HG02981 (cell line): ENCODE data around the gene SLC12A7.
"Not testable (repeated sequence)": the region's sequence is repeated elsewhere in the genome, so short reads cannot be mapped to it uniquely, and the experiment has no call there.

Source experiments
- ATAC-seq: cut with Tn5 transposase; IDR thresholded peaks from one replicate; pipeline ENCODE4 v1.9.1; 2021; ENCODE audit warnings: mild to moderate bottlenecking, moderate library complexity; ENCODE audit not compliant: unreplicated experiment

SLC12A7 gene

GRCh38 chr5:1127959-1128785 is 16.3 kb upstream of the SLC12A7 start:
- no peak for ATAC-seq

GRCh38 chr5:1125695-1126094 is 13.8 kb upstream of the SLC12A7 start:
- ATAC-seq: not testable (repeated sequence)

GRCh38 chr5:1125030-1125357 is 13.1 kb upstream of the SLC12A7 start:
- ATAC-seq: no peak

DNA sequence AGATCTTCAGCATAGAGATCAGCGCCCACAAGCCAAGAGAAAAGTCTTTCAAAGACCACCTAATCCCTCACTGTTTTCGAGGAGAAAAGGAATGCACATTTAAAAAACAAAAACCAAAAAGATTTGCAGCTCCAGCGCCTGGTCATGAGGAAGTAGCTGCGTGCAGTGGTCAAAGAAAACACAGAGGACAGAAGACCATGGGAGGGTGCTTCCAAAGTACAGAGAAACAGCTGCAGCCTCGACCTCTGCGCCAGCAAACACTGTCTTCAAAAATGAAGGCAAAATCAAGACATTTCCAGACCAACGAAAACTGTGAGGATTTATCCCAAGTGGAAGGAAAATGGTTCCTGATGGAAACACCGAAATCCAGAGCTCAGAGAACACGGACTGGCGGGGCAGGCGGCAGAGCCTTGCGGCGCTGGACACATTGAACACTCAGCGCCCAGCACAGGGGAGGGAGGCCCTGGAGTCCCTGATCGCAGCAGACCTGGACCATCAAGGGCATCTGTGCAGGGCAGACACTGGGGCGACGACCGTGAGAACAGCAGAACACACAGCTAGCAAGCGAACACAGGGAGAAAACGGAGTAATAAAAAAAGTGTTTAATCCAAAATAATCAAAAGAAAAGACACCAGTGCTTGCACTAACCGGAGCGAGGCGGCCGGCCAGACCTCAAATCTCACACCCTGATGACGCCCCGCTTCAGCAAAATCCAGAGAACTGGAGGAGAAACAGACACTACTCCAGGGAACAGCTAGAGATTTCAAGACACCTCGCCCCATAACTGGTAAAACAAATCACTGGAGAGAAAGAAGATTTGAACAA is 12.6 kb upstream of the SLC12A7 start:
- no peak for ATAC-seq

- no peak for ATAC-seq
Measured at GRCh38 chr5:1123418-1124147, 11.7 kb upstream of the SLC12A7 start.

DNA sequence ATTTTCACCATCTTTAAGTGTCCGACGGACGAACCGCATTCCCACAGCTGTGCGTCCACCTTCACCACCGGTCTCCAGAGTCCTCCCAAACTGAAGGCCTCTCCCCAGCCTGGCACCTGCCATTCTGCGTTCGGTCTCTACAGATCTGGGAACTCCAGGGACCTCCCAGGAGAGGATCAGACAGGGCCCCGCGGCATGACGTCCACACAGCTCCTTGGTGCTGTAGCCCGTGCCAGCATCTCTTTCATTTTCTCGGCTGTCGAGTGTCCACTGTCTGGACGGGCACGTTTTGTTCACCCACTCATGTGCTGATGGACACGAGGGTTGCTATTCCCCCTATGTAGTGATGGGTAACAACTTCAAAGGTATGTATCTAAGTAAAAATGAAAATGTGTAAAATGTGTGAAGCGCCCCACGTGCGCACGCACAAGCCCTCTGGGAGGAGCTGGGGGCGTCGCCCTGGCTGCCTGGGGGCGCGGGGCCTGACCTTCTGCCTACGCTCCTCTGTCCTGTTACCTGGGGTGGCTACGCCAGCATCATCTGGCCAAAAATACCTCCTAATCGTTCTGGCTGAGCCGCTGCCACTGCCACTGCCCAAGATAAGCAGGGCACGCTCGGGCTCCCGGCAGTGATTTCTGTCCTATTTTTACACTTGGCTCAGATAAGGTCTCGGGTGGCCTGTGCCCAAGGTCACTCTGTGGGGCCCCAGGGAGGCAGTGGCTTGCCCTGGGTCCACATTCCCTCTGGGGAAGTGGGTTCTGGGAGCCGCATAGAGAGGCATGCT is 10.8 kb upstream of the SLC12A7 start:
- no peak for ATAC-seq

GRCh38 chr5:1121891-1122290 is 10.0 kb upstream of the SLC12A7 start:
- ATAC-seq: no peak

DNA sequence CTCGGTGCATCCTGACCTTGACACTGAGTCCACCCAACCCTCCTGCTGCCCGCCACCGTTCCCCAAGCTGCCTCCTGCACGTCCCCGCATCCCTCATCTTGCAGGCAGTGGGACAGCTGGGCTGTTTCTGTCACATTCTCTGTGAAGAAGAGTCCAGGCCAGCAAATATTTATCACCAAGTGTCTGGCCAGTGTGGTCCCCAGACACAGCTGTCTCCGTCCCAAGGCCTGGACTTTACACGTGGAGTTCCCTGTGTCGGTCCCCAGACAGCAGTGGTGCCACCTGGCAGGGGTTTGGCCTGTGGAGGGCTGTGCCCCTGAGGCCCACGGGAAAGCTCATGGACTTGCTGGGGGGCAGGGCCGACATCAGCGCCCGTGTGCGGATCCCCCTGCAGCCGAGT is 9.2 kb upstream of the SLC12A7 start:
- ATAC-seq: no peak

DNA sequence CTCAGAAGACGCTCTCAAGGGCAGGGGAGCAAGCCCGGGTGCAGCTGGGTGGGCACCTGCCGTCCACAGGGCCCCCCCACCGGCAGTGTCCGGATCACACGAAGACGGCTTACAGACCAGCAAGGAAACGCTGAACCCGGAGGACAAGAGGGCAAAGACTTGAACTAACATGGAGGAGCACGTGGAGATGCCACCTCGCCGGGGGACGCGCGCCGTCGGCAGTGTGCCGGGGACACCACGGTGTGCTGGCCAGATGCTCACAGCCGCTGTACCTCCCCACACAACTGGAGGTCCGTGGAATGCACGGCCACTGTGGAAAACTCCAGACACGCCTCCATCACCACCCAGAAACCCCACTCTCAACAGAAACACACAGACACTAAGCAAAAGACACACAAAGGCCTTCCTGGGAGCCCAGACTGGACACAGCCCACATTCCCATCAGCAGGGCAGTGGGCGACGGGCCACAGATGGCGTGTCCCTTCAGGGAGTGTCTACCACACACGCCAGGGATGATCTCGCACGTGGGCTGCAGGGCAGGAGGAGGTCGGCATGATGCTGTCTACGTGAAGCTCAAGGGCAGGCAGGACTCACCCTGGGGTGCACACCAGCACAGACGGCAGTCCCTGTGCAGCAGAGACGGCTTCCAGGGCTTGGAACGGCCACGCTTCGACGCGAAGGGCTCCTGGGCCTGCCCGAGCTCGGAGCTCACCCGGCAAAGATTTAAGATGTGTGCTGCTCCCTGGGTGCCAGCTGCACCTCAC is 8.6 kb upstream of the SLC12A7 start:
- ATAC-seq: no peak

- no peak for ATAC-seq
Measured at GRCh38 chr5:1119312-1119831, 7.5 kb upstream of the SLC12A7 start.

- ATAC-seq: no peak
Measured at GRCh38 chr5:1118738-1119137, 6.9 kb upstream of the SLC12A7 start.

- ATAC-seq: no peak
Measured at GRCh38 chr5:1118231-1118698, 6.4 kb upstream of the SLC12A7 start.

DNA sequence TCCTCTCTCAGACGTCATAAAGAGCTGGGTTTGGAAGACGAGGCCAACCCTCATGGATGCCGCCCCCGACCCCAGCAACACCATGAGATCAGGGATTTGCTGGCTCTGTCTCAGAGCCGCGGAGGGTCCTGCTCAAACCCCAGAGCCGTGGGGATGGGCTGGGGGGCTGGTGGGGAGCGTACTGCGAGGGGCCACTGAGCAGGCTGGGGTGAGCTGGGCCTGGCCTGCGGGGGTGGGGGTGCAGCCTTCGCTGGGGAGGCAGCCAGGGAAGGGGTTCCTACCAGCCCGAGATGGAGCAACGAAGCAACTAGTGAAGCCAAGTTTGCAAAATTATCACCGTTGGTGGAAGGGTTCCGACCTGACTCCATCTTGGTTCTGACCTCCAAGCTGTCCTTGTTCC is 5.1 kb upstream of the SLC12A7 start:
- no peak for ATAC-seq

GRCh38 chr5:1116109-1116740 is 4.4 kb upstream of the SLC12A7 start:
- ATAC-seq: no peak

DNA sequence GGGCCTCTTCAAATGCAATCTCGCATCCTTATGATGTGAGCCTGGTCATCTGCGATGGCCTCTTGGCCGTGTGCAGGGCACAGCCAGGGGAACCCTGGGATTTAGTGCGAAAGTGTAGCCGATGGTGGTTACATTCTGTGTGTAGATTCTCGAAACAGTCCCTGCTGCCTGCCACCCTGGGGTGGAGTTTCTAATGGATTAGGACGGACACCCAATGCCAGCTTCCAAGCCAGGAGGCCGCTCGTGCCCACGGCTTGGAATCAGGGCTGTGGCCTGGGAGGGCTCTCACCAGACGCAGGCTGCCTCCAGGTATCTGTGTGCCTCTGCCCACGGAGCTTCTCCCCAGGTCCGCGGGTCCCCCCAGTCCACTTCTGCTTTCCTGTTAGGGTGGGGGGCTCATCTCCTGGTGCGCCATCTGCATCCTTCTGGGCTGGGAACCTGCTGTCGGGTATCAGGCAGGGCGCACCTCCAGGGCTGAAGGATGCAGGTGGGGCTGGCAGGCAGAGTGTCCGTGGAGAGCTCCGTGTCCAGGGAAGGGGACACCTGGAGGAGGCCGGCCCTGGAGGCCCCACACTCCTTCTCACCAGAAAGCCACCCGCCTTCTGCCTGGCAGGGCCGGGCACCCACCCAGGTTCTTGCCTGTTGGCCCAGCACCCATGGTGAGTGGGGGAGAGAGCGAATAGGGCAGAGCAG is 3.4 kb upstream of the SLC12A7 start:
- no peak for ATAC-seq

DNA sequence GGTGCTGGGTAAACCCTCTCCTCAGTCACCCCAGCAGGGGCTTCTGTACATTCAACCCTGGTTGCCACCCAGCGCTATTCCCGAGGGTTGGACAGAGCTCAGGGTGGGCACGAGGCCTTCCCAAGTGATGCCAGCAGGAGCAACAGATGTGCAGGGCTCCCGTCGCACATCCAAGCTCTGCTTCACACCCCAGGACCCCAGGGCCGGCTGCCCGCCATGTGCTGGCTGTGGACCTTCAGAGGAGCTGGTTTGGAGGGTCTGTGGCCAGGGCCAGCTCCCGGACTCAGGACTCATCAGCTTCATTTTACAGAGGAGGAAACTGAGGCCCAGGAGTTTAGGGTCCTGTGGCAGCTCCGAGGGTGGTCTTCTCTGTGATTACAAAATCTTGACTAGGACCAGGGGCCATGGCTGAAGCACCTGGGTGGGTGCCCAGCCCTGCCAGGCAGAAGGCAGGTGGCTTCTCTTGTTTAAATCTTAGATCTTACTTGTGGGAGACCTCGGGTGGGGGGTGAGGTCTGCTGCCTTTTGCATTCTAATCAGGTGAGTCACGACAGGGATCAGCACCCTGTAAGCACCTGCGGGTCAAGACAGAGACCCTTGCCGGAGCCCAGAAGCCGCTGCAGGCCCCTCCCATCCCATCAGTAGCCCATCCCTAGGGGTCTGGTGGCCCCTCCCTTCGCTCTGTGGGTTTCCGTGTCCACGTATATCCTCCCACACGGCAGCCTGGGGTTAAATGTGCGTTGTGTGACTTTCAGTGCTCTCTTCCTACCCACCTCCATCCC is 2.1 kb upstream of the SLC12A7 start:
- ATAC-seq: no peak

DNA sequence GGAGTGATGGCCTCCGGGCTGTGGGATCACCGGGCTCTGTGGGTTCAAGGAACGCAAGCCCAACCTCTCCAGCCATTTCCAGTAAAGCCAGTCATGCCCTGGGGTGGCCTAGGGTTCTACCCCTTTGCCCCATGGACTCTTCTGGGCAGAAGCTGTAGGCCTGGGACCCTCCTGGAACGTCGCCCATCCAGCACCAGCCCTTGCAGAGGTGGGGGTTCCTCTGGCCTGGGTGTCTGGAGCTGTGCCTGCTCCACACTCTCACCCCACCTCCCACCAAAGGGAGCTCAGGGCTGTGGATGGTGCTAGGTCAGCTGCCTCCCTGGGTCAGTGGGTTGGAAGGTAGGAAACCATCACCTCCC is 1.4 kb upstream of the SLC12A7 start:
- no peak for ATAC-seq
